GM12801 (cell line): ENCODE measurements around the gene TBC1D5.

Experiments
- TF ChIP-seq, protein P1 (sequence below): IDR thresholded peaks from one replicate; pipeline ENCODE4 v1.5.1; 2011; ENCODE audit warnings: control low read depth; ENCODE audit not compliant: insufficient read length; ENCODE audit errors: extremely low read depth

The TBC1D5 gene

DNA sequence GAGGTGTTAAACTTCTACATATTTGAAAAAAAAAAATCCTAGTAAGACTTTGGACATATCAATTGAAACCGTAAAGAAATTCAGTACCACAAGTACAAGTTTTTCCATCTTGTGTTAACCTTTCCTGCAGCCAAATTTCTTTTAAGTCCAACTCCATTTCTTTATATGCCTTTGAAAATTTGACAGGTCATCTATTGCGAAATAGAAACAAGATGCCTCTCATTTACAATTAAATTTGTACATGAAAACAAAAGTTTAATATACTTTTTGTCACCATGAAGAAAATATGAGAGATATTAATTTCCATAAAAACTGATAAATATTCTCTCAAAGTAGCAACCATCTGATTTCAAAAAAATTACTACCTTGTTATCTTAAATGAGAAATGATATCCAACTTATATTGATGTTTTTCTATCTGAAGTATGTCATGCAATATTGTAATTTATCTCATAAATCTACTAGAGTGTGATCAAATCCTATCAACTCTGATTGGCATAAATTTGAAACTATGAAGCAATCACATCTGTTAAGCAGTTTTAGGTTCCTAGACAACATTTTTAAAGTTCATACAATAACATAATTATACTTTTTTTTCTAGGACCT lies 68.2 kb downstream of the TBC1D5 start:
- TF ChIP-seq, protein P1, sequence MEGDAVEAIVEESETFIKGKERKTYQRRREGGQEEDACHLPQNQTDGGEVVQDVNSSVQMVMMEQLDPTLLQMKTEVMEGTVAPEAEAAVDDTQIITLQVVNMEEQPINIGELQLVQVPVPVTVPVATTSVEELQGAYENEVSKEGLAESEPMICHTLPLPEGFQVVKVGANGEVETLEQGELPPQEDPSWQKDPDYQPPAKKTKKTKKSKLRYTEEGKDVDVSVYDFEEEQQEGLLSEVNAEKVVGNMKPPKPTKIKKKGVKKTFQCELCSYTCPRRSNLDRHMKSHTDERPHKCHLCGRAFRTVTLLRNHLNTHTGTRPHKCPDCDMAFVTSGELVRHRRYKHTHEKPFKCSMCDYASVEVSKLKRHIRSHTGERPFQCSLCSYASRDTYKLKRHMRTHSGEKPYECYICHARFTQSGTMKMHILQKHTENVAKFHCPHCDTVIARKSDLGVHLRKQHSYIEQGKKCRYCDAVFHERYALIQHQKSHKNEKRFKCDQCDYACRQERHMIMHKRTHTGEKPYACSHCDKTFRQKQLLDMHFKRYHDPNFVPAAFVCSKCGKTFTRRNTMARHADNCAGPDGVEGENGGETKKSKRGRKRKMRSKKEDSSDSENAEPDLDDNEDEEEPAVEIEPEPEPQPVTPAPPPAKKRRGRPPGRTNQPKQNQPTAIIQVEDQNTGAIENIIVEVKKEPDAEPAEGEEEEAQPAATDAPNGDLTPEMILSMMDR: no peak

DNA sequence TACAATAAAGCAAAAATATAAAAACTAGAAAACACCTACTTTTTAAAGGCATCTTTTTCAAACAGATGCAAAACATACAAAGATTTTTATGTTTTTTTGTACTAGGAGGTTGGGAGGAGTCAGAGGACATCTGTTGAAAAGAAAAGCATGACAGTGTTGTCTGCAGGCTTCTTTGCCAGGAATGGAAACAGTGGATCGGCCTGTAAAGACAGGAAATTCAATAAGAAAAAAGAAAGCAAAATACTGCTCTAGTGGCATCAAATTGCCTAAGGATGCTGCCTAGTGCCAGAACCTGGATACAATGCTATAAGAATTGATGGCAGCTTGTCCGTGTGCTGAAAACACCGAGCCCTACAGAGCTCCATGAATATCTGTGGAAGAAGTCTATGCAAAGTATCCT lies 69.9 kb downstream of the TBC1D5 start:
- TF ChIP-seq, protein P1: no peak

DNA sequence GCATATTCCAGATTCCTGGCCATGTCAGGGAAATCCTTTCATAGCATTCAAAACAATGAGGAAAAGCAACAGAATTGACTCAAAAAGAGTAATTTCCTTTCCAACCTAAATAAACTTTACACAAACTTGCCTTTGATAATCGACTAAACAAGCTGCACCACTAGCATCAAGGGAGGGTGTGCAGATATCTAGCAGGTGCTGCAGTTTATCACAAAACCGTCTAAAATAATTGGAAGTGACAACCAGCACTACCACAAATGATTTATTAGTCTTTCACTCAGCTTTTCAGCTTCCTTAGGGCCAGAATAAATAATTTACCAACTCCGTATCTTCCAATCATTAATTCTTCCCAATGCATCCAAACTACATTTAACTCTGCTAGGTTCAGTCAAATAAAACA lies 71.7 kb downstream of the TBC1D5 start:
- TF ChIP-seq, protein P1: no peak

DNA sequence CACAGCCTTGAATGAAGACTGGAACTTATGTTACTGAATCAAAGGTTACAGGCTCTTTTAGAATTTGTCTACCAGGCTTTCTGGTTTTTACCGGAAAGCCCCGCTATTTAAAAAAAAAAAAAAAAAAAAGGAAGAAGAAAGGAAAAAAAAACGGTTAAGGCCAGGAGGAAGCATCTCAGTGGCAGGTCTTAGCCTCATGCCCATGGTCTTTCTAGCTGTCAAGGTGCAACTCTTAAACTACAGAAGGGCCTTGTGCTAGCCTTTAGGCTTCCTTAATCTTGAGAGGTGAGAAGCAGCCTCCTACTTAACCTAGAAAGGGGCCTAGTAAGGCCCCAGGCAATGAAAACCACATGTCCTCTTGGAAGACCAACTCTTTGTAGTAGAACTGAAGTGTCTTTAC lies 77.5 kb downstream of the TBC1D5 start:
- TF ChIP-seq, protein P1: no peak

DNA sequence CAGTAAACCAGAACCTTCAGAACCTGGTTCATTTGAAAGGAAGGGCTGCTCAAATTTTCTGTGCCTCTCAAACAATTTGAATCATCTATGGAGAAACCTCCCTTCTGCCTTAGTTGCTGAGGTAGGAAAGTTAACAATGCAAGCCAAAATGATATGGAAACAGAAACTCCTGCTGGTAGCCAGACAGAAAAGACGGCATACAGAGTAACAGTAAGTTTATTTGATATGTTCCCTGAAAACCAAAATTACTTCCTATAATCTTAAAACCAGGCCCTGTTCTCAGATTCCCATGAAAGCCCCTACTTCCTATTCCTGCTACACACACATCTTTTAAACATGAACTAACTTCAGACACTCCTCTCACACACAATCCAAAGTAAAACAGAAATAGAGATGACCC lies 86.2 kb downstream of the TBC1D5 start:
- TF ChIP-seq, protein P1: no peak

DNA sequence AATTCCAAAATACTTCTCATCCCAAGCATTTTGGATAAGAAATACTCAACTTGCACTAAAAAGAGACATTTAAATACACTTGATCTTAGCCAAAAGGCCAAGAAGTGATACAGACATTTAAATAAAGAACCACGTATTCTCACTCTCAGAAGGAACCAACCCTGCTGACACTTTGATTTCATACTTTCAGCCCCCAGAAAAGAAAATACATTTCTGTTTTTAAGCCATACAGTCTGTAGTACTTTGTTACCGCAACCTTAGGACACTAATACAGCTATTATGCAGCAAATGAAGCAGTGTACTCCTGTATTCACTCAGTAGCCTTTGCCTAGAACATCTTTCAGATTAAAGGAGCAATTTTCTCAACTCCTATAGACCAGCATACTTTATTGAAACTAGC lies 86.7 kb downstream of the TBC1D5 start:
- TF ChIP-seq, protein P1: no peak

DNA sequence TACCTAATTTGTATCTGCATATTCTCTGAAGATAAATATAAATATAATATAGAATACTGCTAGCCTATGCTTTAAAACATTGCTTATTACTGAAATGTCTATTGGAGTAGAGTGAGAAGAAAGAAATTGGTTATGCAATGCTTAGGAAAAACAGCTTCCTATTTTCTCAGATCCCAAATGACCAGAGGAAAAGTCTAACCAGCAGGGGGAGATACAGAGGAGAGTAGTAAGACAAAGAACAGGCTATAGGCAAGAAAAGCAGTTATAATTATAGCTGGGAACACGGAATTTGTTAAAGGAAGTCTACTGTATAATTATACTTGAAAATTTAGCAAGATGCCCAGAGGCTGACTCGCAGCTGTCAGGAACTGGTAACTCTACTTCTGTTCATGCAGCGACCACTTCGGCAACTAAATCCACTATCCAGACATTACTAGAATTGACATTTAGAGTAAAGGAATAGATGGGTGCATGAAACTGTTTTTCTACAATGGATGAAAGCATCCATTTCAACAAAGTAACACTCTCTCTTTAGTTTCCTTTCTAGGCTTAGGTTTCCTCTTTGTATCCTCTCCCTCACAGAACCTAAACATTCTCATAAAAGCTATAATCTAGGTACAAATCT lies 97.2 kb downstream of the TBC1D5 start:
- TF ChIP-seq, protein P1: no peak

DNA sequence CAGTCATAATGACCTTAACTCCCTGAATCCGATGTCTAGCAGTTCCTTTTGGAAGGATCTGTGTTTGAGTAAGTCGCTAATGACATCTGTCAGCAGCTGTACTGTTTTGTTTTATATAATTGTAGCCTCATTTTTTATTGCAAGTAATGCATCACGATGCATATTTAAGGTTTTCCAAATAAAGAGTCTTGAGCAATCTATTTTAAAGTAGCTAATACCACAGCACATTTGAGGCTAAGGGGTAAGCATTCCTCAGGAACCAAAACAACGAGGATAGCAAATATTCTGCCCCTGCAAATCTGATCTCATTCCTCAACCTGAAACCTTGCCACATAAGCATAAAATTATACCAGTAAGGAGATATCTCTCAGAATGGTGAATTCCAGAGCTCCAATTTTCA lies 98.7 kb downstream of the TBC1D5 start:
- TF ChIP-seq, protein P1: no peak
